WTC11 (cell line): ENCODE data around the gene NEURL4. TPM values are rescaled to one million over a fixed set of nuclear protein-coding genes. Genes with fewer than 3 reads are reported as not detected.

Source experiments
- ATAC-seq: fragments of 200-7000 bp; cut with Tn5 transposase; 2 replicates; pipeline ENCODE4 v1.10.0; 2021; ENCODE audit warnings: mild to moderate bottlenecking, moderate library complexity
- CTCF ChIA-PET: fragments of 300-600 bp; sonication (Branson Sonifier 250); formaldehyde crosslinking; loops from one replicate; lab custom pipeline; 2021; ENCODE audit warnings: antibody characterized with exemption; lab: Charles Lee
- POLR2A ChIA-PET: fragments of 350-600 bp; sonication (Branson Sonifier 250); formaldehyde crosslinking; loops from one replicate; lab custom pipeline; 2021; ENCODE audit warnings: antibody characterized with exemption; lab: Charles Lee
- DNase-seq: peaks from one replicate; pipeline ENCODE4 v3.0.0; 2021; ENCODE audit warnings: low spot score
- H3K27ac Mint-ChIP-seq: 2 replicates; pipeline ENCODE4 v1.8.0; 2021; ENCODE audit warnings: mixed read lengths
- H3K27me3 Mint-ChIP-seq: 2 replicates; pipeline ENCODE4 v1.8.0; 2021; ENCODE audit warnings: low read depth, mild to moderate bottlenecking, moderate library complexity, mixed read lengths
- H3K36me3 Mint-ChIP-seq: 2 replicates; pipeline ENCODE4 v1.8.0; 2021; ENCODE audit warnings: mixed read lengths
- H3K4me1 Mint-ChIP-seq: 2 replicates; pipeline ENCODE4 v1.8.0; 2022; ENCODE audit warnings: mixed read lengths
- H3K4me3 Mint-ChIP-seq: 2 replicates; pipeline ENCODE4 v1.8.0; 2021; ENCODE audit warnings: mild to moderate bottlenecking, moderate library complexity, mixed read lengths
- H3K9me3 Mint-ChIP-seq: 2 replicates; pipeline ENCODE4 v1.8.0; 2021; ENCODE audit warnings: mixed read lengths
- ATF2 ChIP-seq: sonication (generic); formaldehyde crosslinking; IDR thresholded peaks from 2 replicates; pipeline ENCODE4 v1.8.1; 2022; ENCODE audit warnings: low read depth, missing genetic modification reagents, borderline replicate concordance
- ATF6 ChIP-seq: sonication (generic); formaldehyde crosslinking; IDR thresholded peaks from 2 replicates; pipeline ENCODE4 v1.8.1; 2023; ENCODE audit warnings: mild to moderate bottlenecking, missing genetic modification reagents
- ETV6 ChIP-seq: sonication (generic); formaldehyde crosslinking; IDR thresholded peaks from 2 replicates; pipeline ENCODE4 v1.8.1; 2022; ENCODE audit warnings: mild to moderate bottlenecking, missing genetic modification reagents
- KAT7 ChIP-seq: sonication (generic); formaldehyde crosslinking; IDR thresholded peaks from 2 replicates; pipeline ENCODE4 v1.8.1; 2023; ENCODE audit warnings: missing genetic modification reagents, mild to moderate bottlenecking, borderline replicate concordance
- MYBL2 ChIP-seq: sonication (generic); formaldehyde crosslinking; IDR thresholded peaks from 2 replicates; pipeline ENCODE4 v1.8.1; 2023; ENCODE audit warnings: mild to moderate bottlenecking, moderate library complexity, missing genetic modification reagents
- NFATC4 ChIP-seq: fragments of 250-450 bp; sonication (Bioruptor Pico); IDR thresholded peaks from 2 replicates; pipeline ENCODE4 v1.9.0; 2021; ENCODE audit warnings: mild to moderate bottlenecking
- NFE2L1 ChIP-seq: sonication (generic); formaldehyde crosslinking; IDR thresholded peaks from 2 replicates; pipeline ENCODE4 v1.8.1; 2023; ENCODE audit warnings: missing genetic modification reagents
- NR2C2 ChIP-seq: sonication (generic); formaldehyde crosslinking; IDR thresholded peaks from 2 replicates; pipeline ENCODE4 v1.8.0; 2022; ENCODE audit warnings: mild to moderate bottlenecking, missing genetic modification reagents
- SMAD3 ChIP-seq: sonication (generic); formaldehyde crosslinking; IDR thresholded peaks from 2 replicates; pipeline ENCODE4 v1.8.0; 2022; ENCODE audit warnings: missing genetic modification reagents, mild to moderate bottlenecking, borderline replicate concordance
- SP1 ChIP-seq: sonication (generic); formaldehyde crosslinking; conservative IDR thresholded peaks from 2 replicates; pipeline ENCODE4 v1.8.1; 2022; ENCODE audit warnings: missing genetic modification reagents
- STAT6 ChIP-seq: sonication (generic); formaldehyde crosslinking; conservative IDR thresholded peaks from 2 replicates; pipeline ENCODE4 v1.8.1; 2023; ENCODE audit warnings: mild to moderate bottlenecking, low read depth, missing genetic modification reagents, moderate library complexity
- TEAD4 ChIP-seq: sonication (generic); formaldehyde crosslinking; IDR thresholded peaks from 2 replicates; pipeline ENCODE4 v1.8.0; 2022; ENCODE audit warnings: mild to moderate bottlenecking, missing genetic modification reagents
- TP53 ChIP-seq: sonication (generic); formaldehyde crosslinking; IDR thresholded peaks from 2 replicates; pipeline ENCODE4 v1.8.1; 2023; ENCODE audit warnings: mild to moderate bottlenecking, missing genetic modification reagents
- total RNA-seq: library from RNA; stranded (reverse); gene quantifications from 3 replicates; pipeline ENCODE4 v1.2.3, GENCODE V29; 2021
- TF ChIP-seq, protein P1 (sequence below): fragments of 250-450 bp; sonication (Bioruptor Pico); IDR thresholded peaks from 2 replicates; pipeline ENCODE4 v1.9.0; 2021; ENCODE audit warnings: mild to moderate bottlenecking
- TF ChIP-seq, protein P2 (sequence below): sonication (generic); formaldehyde crosslinking; IDR thresholded peaks from 2 replicates; pipeline ENCODE4 v1.8.1; 2023; ENCODE audit warnings: mild to moderate bottlenecking, missing genetic modification reagents, moderate library complexity
- TF ChIP-seq, protein P3 (sequence below): sonication (generic); formaldehyde crosslinking; IDR thresholded peaks from 2 replicates; pipeline ENCODE4 v1.8.0; 2022; ENCODE audit warnings: mild to moderate bottlenecking, missing genetic modification reagents
- TF ChIP-seq, protein P4 (sequence below): sonication (generic); formaldehyde crosslinking; IDR thresholded peaks from 2 replicates; pipeline ENCODE4 v1.8.0; 2023; ENCODE audit warnings: mild to moderate bottlenecking, missing genetic modification reagents

The NEURL4 gene
- total RNA-seq, 1 experiment from 2014 or later, result 64.4 TPM

DNA sequence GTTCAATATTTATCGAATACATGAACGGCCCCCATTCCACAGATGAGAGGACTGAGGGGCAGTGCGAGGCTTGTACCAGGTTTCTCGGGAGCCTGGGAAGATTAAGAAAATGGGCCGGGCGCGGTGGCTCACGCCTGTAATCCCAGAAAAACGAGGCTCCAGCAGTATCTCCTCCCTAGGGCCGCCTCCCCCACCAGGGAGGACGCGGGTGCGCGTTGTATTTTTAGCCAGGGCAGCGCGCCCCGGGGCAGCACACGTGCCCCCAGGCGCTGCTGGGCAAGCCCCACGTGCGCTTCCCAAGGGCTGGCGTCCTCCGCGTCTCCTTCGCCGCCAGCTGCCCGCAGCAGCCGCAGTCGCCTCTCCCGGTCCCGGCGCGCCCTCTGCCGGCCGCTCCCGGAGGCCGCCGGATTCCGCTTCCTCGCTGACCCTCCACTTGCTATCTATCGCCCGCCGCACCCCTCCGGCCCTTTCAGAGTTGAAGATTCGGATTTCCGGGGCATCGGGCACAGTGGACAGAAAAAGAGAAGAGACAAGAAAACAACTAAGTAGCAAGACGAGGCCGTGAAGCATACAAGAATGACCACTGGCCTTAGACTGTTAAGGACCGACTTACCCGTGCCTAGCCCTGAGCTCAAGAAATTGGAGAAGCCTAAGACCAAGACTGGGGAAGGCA is 32.8 kb downstream of the NEURL4 start:
- Mint-ChIP-seq H3K36me3 (no peaks in the 10 kb centered on the region), H3K9me3 (no peaks in the 10 kb centered on the region), H3K4me1 (peaks cover 23% of the 10 kb centered on the region), H3K4me3 (peak overlapping the region; percentile 70), H3K27me3 (peaks cover 76% of the 10 kb centered on the region), H3K27ac (no peak overlapping the region)
- ATAC-seq (peak; percentile 27), DNase-seq (peak; percentile 94)
- ChIA-PET CTCF (interaction anchor here (0.6 to 4.1 kb wide), 30 partner anchors 8 to 250 kb away, joined by 3 to 119 read pairs (median 4); partner anchors contain the start of genes ACADVL, ACAP1, DLG4 and DVL2), POLR2A (interaction anchor here (1.2 to 1.4 kb wide), 2 partner anchors 12 to 16 kb away, joined by 3 to 7 read pairs; no protein-coding TSS in a partner anchor)
- no peak for TF ChIP-seq ATF6 (CRISPR knock-in tag)
- TF ChIP-seq NFE2L1, result peak; percentile 66; the same call in 1 of the 2 replicates
- no peak for TF ChIP-seq NR2C2 (CRISPR knock-in tag)
- TF ChIP-seq, protein P1, sequence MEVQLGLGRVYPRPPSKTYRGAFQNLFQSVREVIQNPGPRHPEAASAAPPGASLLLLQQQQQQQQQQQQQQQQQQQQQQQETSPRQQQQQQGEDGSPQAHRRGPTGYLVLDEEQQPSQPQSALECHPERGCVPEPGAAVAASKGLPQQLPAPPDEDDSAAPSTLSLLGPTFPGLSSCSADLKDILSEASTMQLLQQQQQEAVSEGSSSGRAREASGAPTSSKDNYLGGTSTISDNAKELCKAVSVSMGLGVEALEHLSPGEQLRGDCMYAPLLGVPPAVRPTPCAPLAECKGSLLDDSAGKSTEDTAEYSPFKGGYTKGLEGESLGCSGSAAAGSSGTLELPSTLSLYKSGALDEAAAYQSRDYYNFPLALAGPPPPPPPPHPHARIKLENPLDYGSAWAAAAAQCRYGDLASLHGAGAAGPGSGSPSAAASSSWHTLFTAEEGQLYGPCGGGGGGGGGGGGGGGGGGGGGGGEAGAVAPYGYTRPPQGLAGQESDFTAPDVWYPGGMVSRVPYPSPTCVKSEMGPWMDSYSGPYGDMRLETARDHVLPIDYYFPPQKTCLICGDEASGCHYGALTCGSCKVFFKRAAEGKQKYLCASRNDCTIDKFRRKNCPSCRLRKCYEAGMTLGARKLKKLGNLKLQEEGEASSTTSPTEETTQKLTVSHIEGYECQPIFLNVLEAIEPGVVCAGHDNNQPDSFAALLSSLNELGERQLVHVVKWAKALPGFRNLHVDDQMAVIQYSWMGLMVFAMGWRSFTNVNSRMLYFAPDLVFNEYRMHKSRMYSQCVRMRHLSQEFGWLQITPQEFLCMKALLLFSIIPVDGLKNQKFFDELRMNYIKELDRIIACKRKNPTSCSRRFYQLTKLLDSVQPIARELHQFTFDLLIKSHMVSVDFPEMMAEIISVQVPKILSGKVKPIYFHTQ, result no peak
- TF ChIP-seq KAT7 (CRISPR knock-in tag), result no peak
- TF ChIP-seq TP53 (CRISPR knock-in tag), result peak; percentile 86; the same call in 1 of the 2 replicates
- TF ChIP-seq, protein P2, sequence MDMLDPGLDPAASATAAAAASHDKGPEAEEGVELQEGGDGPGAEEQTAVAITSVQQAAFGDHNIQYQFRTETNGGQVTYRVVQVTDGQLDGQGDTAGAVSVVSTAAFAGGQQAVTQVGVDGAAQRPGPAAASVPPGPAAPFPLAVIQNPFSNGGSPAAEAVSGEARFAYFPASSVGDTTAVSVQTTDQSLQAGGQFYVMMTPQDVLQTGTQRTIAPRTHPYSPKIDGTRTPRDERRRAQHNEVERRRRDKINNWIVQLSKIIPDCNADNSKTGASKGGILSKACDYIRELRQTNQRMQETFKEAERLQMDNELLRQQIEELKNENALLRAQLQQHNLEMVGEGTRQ (CRISPR knock-in tag), result peak; percentile 85
- peak; percentile 81; the same call in 1 of the 2 replicates for TF ChIP-seq SMAD3
- TF ChIP-seq ATF2 (CRISPR knock-in tag), result no peak
- peak; percentile 95 for TF ChIP-seq ETV6 (CRISPR knock-in tag)
- TF ChIP-seq, protein P3, sequence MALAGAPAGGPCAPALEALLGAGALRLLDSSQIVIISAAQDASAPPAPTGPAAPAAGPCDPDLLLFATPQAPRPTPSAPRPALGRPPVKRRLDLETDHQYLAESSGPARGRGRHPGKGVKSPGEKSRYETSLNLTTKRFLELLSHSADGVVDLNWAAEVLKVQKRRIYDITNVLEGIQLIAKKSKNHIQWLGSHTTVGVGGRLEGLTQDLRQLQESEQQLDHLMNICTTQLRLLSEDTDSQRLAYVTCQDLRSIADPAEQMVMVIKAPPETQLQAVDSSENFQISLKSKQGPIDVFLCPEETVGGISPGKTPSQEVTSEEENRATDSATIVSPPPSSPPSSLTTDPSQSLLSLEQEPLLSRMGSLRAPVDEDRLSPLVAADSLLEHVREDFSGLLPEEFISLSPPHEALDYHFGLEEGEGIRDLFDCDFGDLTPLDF (CRISPR knock-in tag), result peak; percentile 71; the same call in 1 of the 2 replicates
- TF ChIP-seq, protein P4, sequence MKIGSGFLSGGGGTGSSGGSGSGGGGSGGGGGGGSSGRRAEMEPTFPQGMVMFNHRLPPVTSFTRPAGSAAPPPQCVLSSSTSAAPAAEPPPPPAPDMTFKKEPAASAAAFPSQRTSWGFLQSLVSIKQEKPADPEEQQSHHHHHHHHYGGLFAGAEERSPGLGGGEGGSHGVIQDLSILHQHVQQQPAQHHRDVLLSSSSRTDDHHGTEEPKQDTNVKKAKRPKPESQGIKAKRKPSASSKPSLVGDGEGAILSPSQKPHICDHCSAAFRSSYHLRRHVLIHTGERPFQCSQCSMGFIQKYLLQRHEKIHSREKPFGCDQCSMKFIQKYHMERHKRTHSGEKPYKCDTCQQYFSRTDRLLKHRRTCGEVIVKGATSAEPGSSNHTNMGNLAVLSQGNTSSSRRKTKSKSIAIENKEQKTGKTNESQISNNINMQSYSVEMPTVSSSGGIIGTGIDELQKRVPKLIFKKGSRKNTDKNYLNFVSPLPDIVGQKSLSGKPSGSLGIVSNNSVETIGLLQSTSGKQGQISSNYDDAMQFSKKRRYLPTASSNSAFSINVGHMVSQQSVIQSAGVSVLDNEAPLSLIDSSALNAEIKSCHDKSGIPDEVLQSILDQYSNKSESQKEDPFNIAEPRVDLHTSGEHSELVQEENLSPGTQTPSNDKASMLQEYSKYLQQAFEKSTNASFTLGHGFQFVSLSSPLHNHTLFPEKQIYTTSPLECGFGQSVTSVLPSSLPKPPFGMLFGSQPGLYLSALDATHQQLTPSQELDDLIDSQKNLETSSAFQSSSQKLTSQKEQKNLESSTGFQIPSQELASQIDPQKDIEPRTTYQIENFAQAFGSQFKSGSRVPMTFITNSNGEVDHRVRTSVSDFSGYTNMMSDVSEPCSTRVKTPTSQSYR (CRISPR knock-in tag), result peak; percentile 84; the same call in 1 of the 2 replicates
- no peak for TF ChIP-seq NFATC4 (CRISPR knock-in tag)
- 0 out of 2 replicates have a peak, but pooled peaks have one; percentile 45 for TF ChIP-seq STAT6 (CRISPR knock-in tag)
- peak; percentile 84; the same call in 1 of the 2 replicates for TF ChIP-seq MYBL2
- 0 out of 2 replicates have a peak, but pooled peaks have one; percentile 55 for TF ChIP-seq TEAD4 (CRISPR knock-in tag)
- peak; percentile 69 for TF ChIP-seq SP1 (CRISPR knock-in tag)
